H9 (cell line): Measurements from ENCODE around the gene DERL2. TPM values are rescaled to one million over a fixed set of nuclear protein-coding genes. Genes with fewer than 3 reads are reported as not detected.

Source experiments
- DNase-seq: peaks from one replicate; pipeline ENCODE4 v3.0.0-alpha.2; 2017
- H2AFZ ChIP-seq: one replicate; pipeline ENCODE4 v1.6.1; 2013; ENCODE audit warnings: mild to moderate bottlenecking, low read length, control low read depth, moderate library complexity
- H2AK5ac ChIP-seq: 2 replicates; pipeline ENCODE4 v1.6.1; 2013; ENCODE audit warnings: low read length, control low read depth, mixed read lengths; ENCODE audit not compliant: insufficient read length
- H2BK120ac ChIP-seq: one replicate; pipeline ENCODE4 v1.6.1; 2013; ENCODE audit warnings: low read depth, mild to moderate bottlenecking, low read length, control low read depth, inconsistent platforms; ENCODE audit not compliant: poor library complexity, severe bottlenecking
- H2BK12ac ChIP-seq: 2 replicates; pipeline ENCODE4 v1.6.1; 2013; ENCODE audit warnings: low read length, control low read depth, mixed read lengths, low read depth; ENCODE audit not compliant: insufficient read length
- H2BK15ac ChIP-seq: 2 replicates; pipeline ENCODE4 v1.6.1; 2013; ENCODE audit warnings: low read depth, low read length, control low read depth
- H2BK20ac ChIP-seq: one replicate; pipeline ENCODE4 v1.6.1; 2013; ENCODE audit warnings: low read depth, mild to moderate bottlenecking, low read length, control low read depth, inconsistent platforms; ENCODE audit not compliant: poor library complexity, severe bottlenecking
- H2BK5ac ChIP-seq: 2 replicates; pipeline ENCODE4 v1.6.1; 2013; ENCODE audit warnings: low read length, control low read depth, mixed read lengths; ENCODE audit not compliant: insufficient read length
- H3K14ac ChIP-seq: 2 replicates; pipeline ENCODE4 v1.6.1; 2013; ENCODE audit warnings: low read length, control low read depth; ENCODE audit not compliant: insufficient read depth
- H3K18ac ChIP-seq: 2 replicates; pipeline ENCODE4 v1.6.1; 2013; ENCODE audit warnings: low read depth, mild to moderate bottlenecking, mixed read lengths, low read length, control low read depth; ENCODE audit not compliant: insufficient read length
- H3K23ac ChIP-seq: 2 replicates; pipeline ENCODE4 v1.6.1; 2013; ENCODE audit warnings: low read length, control low read depth, mixed read lengths, low read depth; ENCODE audit not compliant: insufficient read length
- H3K23me2 ChIP-seq: 2 replicates; pipeline ENCODE4 v1.6.1; 2013; ENCODE audit warnings: low read depth, mild to moderate bottlenecking, mixed read lengths, low read length, control low read depth; ENCODE audit not compliant: insufficient read length, poor library complexity, severe bottlenecking
- H3K27ac ChIP-seq: 2 replicates; pipeline ENCODE4 v1.5.1; 2013; ENCODE audit warnings: low read length, control low read depth, mixed read lengths, low read depth; ENCODE audit not compliant: insufficient read length
- H3K27me3 ChIP-seq: 2 replicates; pipeline ENCODE4 v1.6.1; 2013; ENCODE audit warnings: low read length, control low read depth, inconsistent platforms; ENCODE audit not compliant: insufficient read depth
- H3K4ac ChIP-seq: 2 replicates; pipeline ENCODE4 v1.6.1; 2013; ENCODE audit warnings: low read depth, mild to moderate bottlenecking, control low read depth, inconsistent platforms, low read length, moderate library complexity
- H3K4me1 ChIP-seq: 2 replicates; pipeline ENCODE4 v1.6.1; 2013; ENCODE audit warnings: low read length, control low read depth, inconsistent platforms; ENCODE audit not compliant: insufficient read depth
- H3K4me2 ChIP-seq: 2 replicates; pipeline ENCODE4 v1.6.1; 2013; ENCODE audit warnings: low read length, control low read depth, mixed read lengths; ENCODE audit not compliant: insufficient read length, insufficient read depth
- H3K56ac ChIP-seq: 2 replicates; pipeline ENCODE4 v1.6.1; 2013; ENCODE audit warnings: low read depth, mild to moderate bottlenecking, mixed read lengths, low read length, control low read depth; ENCODE audit not compliant: insufficient read length
- H3K79me1 ChIP-seq: 2 replicates; pipeline ENCODE4 v1.6.1; 2013; ENCODE audit warnings: low read depth, mild to moderate bottlenecking, moderate library complexity, low read length, control low read depth, inconsistent platforms; ENCODE audit not compliant: insufficient read depth, poor library complexity, severe bottlenecking
- H3K79me2 ChIP-seq: 2 replicates; pipeline ENCODE4 v1.6.1; 2013; ENCODE audit warnings: low read length, control low read depth, inconsistent platforms; ENCODE audit not compliant: insufficient read depth
- H3K9ac ChIP-seq: 2 replicates; pipeline ENCODE4 v1.6.1; 2013; ENCODE audit warnings: low read length, control low read depth, mixed read lengths; ENCODE audit not compliant: insufficient read length; ENCODE audit errors: extremely low read depth
- H3K9me3 ChIP-seq: one replicate; pipeline ENCODE4 v1.6.1; 2013; ENCODE audit warnings: low read depth, low read length, inconsistent platforms; ENCODE audit not compliant: control insufficient read depth
- H3T11ph ChIP-seq: one replicate; pipeline ENCODE4 v1.6.1; 2013; ENCODE audit warnings: mild to moderate bottlenecking, low read length, control low read depth, inconsistent platforms
- H4K20me1 ChIP-seq: one replicate; pipeline ENCODE4 v1.6.1; 2013; ENCODE audit not compliant: control insufficient read depth, insufficient read length, insufficient read depth
- H4K5ac ChIP-seq: 2 replicates; pipeline ENCODE4 v1.6.1; 2013; ENCODE audit warnings: low read depth, mild to moderate bottlenecking, mixed read lengths, low read length, control low read depth; ENCODE audit not compliant: insufficient read length
- H4K8ac ChIP-seq: replicated peaks from 2 replicates; pipeline ENCODE4 v1.6.1; 2013; ENCODE audit warnings: low read length, control low read depth, mixed read lengths, low read depth; ENCODE audit not compliant: insufficient read length
- H4K91ac ChIP-seq: 2 replicates; pipeline ENCODE4 v1.6.1; 2013; ENCODE audit warnings: low read depth, mild to moderate bottlenecking, moderate library complexity, mixed read lengths, low read length, control low read depth; ENCODE audit not compliant: insufficient read length
- H3K27ac Mint-ChIP-seq, 3 experiments: 2 replicates in 2 of 3; 3 replicates in 1 of 3; pipeline ENCODE4 v1.8.0; 2020 to 2021; ENCODE audit warnings: mixed read lengths in 3 of 3, mild to moderate bottlenecking in 1 of 3, moderate library complexity in 1 of 3
- H3K27me3 Mint-ChIP-seq: 2 replicates; pipeline ENCODE4 v1.8.0; 2021; ENCODE audit warnings: low read depth, mild to moderate bottlenecking, moderate library complexity, mixed read lengths
- H3K36me3 Mint-ChIP-seq, 3 experiments: 2 replicates in 2 of 3; 3 replicates in 1 of 3; pipeline ENCODE4 v1.8.0; 2020 to 2021; ENCODE audit warnings: low read depth in 3 of 3, mixed read lengths in 3 of 3; ENCODE audit not compliant: insufficient read depth in 1 of 3
- H3K4me1 Mint-ChIP-seq, 2 experiments: 2 replicates each; pipeline ENCODE4 v1.8.0; 2020; ENCODE audit warnings: mixed read lengths in 2 of 2
- H3K4me3 Mint-ChIP-seq, 2 experiments: 2 replicates in 1 of 2; 3 replicates in 1 of 2; pipeline ENCODE4 v1.8.0; 2020 to 2021; ENCODE audit warnings: mild to moderate bottlenecking in 2 of 2, mixed read lengths in 2 of 2, moderate library complexity in 1 of 2
- H3K9me3 Mint-ChIP-seq, 2 experiments: 2 replicates in 1 of 2; 3 replicates in 1 of 2; pipeline ENCODE4 v1.8.0; 2020; ENCODE audit warnings: mild to moderate bottlenecking in 2 of 2, mixed read lengths in 2 of 2, moderate library complexity in 1 of 2
- CTCF ChIP-seq: fragments of 200-600 bp; sonication (generic); conservative IDR thresholded peaks from 3 replicates; pipeline ENCODE4 v1.8.0; 2021; ENCODE audit warnings: antibody characterized with exemption, mild to moderate bottlenecking
- WGBS: extraction: QIAGEN DNeasy Blood & Tissue Kit; methylation state at CpG from one replicate; pipeline ENCODE4 v1.1.7; 2013; ENCODE audit warnings: missing lambda C conversion rate, low lambda C conversion rate, mixed read lengths; ENCODE audit not compliant: insufficient read length; ENCODE audit errors: extremely low coverage; 5-methylcytosine and 5-hydroxymethylcytosine counted together
- total RNA-seq: library from RNA; stranded (reverse); gene quantifications from 2 replicates; pipeline ENCODE4 v1.2.1, GENCODE V29; 2021

The DERL2 gene
- total RNA-seq, 1 experiment from 2014 or later: 83.2 TPM

DNA sequence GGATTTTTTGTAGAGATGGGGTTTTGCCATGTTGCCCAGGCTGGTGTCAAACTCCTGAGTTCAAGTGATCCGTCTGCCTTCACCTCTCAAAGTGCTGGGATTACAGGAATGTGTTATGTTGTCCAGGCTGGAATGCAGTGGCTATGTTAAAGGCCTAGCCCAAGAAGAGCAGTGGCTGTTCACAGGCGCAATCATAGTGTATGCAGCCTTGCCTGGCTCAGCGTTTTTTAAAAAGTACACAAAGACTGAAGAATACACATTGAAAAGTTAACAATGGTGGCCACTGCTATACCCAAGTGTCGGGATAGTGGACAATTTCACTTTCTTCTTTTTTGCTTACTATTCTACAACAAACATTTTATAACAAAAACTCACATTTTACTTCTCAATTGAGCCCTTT lies 7.0 kb downstream of the DERL2 start:
- Histone ChIP-seq H3K79me2 (no peaks in the 10 kb centered on the region), H2BK20ac (no peak overlapping the region), H2BK120ac (no peak overlapping the region), H3K4me1 (no peaks in the 10 kb centered on the region), H4K5ac (no peak overlapping the region), H3K14ac (no peak overlapping the region), H3K4ac (no peak overlapping the region), H2BK15ac (no peak overlapping the region), H2AK5ac (no peak overlapping the region), H4K8ac (no peak overlapping the region), H4K20me1 (no peaks in the 10 kb centered on the region), H3K56ac (no peak overlapping the region), H3K27ac (no peak overlapping the region), H3K23me2 (no peaks in the 10 kb centered on the region), H3T11ph (no peak overlapping the region), H2BK5ac (no peak overlapping the region), H3K9ac (no peak overlapping the region), H3K79me1 (peaks cover 3% of the 10 kb centered on the region), H3K27me3 (no peaks in the 10 kb centered on the region), H2BK12ac (no peak overlapping the region), H4K91ac (no peak overlapping the region), H3K9me3 (no peaks in the 10 kb centered on the region), H3K23ac (no peak overlapping the region), H3K18ac (no peak overlapping the region), H2AFZ (no peak overlapping the region), H3K4me2 (no peak overlapping the region)
- no peaks in the 10 kb centered on the region for H3K9me3 Mint-ChIP-seq
- H3K36me3 Mint-ChIP-seq: peaks cover 55 to 92% (median 91%) of the 10 kb centered on the region in 3 experiments
- no peak overlapping the region for H3K4me3 Mint-ChIP-seq
- WGBS: no CpG with 5 or more reads among the region's 4 CpGs
- no peak overlapping the region for H3K27ac Mint-ChIP-seq
- no peaks in the 10 kb centered on the region for H3K27me3 Mint-ChIP-seq
- no peak for DNase-seq
- no peaks in the 10 kb centered on the region for H3K4me1 Mint-ChIP-seq
- TF ChIP-seq CTCF: no peak
